Brain microvascular endothelial cell (primary cell): ENCODE data around the gene LCE1F.

ENCODE experiments used
- DNase-seq: peaks from one replicate; pipeline ENCODE4 v3.0.0-alpha.2; 2020
- H3K27ac ChIP-seq: fragments of 250-450 bp; sonication (Bioruptor Pico); 2 replicates; pipeline ENCODE4 v1.5.1; 2020; ENCODE audit warnings: mild to moderate bottlenecking, moderate library complexity
- H3K27me3 ChIP-seq: fragments of 250-450 bp; sonication (Bioruptor Pico); replicated peaks from 2 replicates; pipeline ENCODE4 v1.5.1; 2020; ENCODE audit warnings: mild to moderate bottlenecking
- H3K36me3 ChIP-seq: fragments of 250-450 bp; sonication (Bioruptor Pico); replicated peaks from 2 replicates; pipeline ENCODE4 v1.5.1; 2020; ENCODE audit warnings: mild to moderate bottlenecking
- H3K4me3 ChIP-seq: 2 replicates; pipeline ENCODE4 v1.5.1; 2011; ENCODE audit warnings: low read depth, mild to moderate bottlenecking, control low read depth, low read length, moderate library complexity
- CTCF ChIP-seq: IDR thresholded peaks from 2 replicates; pipeline ENCODE4 v1.5.1; 2011; ENCODE audit warnings: low read depth, mild to moderate bottlenecking, moderate library complexity, low read length, control low read depth, inconsistent platforms; ENCODE audit errors: missing control alignments
- in situ Hi-C: cut with HindIII; loops from 2 replicates; pipeline ENCODE4 v1.10.0; 2017; ENCODE audit warnings: low sequenced_read_pairs, low pct_ligation_motif_present

Gene LCE1F

GRCh38 chr1:152777510-152778137 is 2.7 kb downstream of the LCE1F start:
- H3K36me3 ChIP-seq, result no peaks in the 10 kb centered on the region
- DNase-seq, result no peak
- TF ChIP-seq CTCF, result peak; percentile 33
- in situ Hi-C loops, result no loop called here
- H3K27ac ChIP-seq, result no peak overlapping the region
- H3K4me3 ChIP-seq, result no peak overlapping the region
- no peaks in the 10 kb centered on the region for H3K27me3 ChIP-seq

GRCh38 chr1:152783095-152783494 is 8.2 kb downstream of the LCE1F start:
- no peak for DNase-seq
- in situ Hi-C loops, result no loop called here
- no peaks in the 10 kb centered on the region for H3K36me3 ChIP-seq
- H3K27ac ChIP-seq, result no peak overlapping the region
- no peak for TF ChIP-seq CTCF
- H3K4me3 ChIP-seq, result no peak overlapping the region
- H3K27me3 ChIP-seq, result no peaks in the 10 kb centered on the region

GRCh38 chr1:152786077-152786476 is 11.1 kb downstream of the LCE1F start, which contains the start of gene LCE1E:
Gene LCE1E, plus strand, starts transcription at chr1:152786257. Its CDS starts 1,043 bp downstream, at chr1:152787300.
- in situ Hi-C loops, result no loop called here
- H3K4me3 ChIP-seq, result no peak within 1 kb of the TSS
- no peaks in the 10 kb centered on the region for H3K36me3 ChIP-seq
- no peak within 1 kb of the TSS for H3K27ac ChIP-seq
- H3K27me3 ChIP-seq, result no peaks in the 10 kb centered on the region
- no peak for DNase-seq
- no peak for TF ChIP-seq CTCF

- in situ Hi-C loops, result no loop called here
- TF ChIP-seq CTCF, result no peak
- no peak for DNase-seq
These were observed 20.7 kb downstream of the LCE1F start for GRCh38 chr1:152795686-152796085.

GRCh38 chr1:152796421-152796820 is 21.5 kb downstream of the LCE1F start, which contains the start of gene LCE1D:
Gene LCE1D, plus strand, starts transcription at chr1:152796721. Its CDS starts 1,074 bp downstream, at chr1:152797795.
- DNase-seq, result no peak
- TF ChIP-seq CTCF, result no peak
- H3K27ac ChIP-seq, result no peak within 1 kb of the TSS
- no peaks in the 10 kb centered on the region for H3K27me3 ChIP-seq
- no peaks in the 10 kb centered on the region for H3K36me3 ChIP-seq
- in situ Hi-C loops, result no loop called here
- no peak within 1 kb of the TSS for H3K4me3 ChIP-seq

More at GRCh38 chr1:152795686-152796085, 20.7 kb downstream of the LCE1F start:
- H3K27ac ChIP-seq, result no peak overlapping the region
- no peaks in the 10 kb centered on the region for H3K36me3 ChIP-seq
- H3K4me3 ChIP-seq, result no peak overlapping the region
- no peaks in the 10 kb centered on the region for H3K27me3 ChIP-seq

- no peak for DNase-seq
- no peaks in the 10 kb centered on the region for H3K27me3 ChIP-seq
- in situ Hi-C loops, result no loop called here
- no peak for TF ChIP-seq CTCF
- no peak overlapping the region for H3K4me3 ChIP-seq
- H3K36me3 ChIP-seq, result no peaks in the 10 kb centered on the region
- no peak overlapping the region for H3K27ac ChIP-seq
These were observed 26.4 kb downstream of the LCE1F start for GRCh38 chr1:152801333-152801732.
